Loucy (cell line): Measurements from ENCODE around the gene SLC39A11.

Experiments used
- CTCF ChIP-seq: fragments of 200-600 bp; sonication (generic); conservative IDR thresholded peaks from 2 replicates; pipeline ENCODE4 v1.5.1; 2014; ENCODE audit warnings: mild to moderate bottlenecking, antibody characterized with exemption, low read length
- EZH2phosphoT487 ChIP-seq: fragments of 200-600 bp; IDR thresholded peaks from 2 replicates; pipeline ENCODE4 v1.6.1; 2018; ENCODE audit warnings: antibody characterized with exemption, mild to moderate bottlenecking, moderate library complexity, borderline replicate concordance

GRCh38 chr17:72717676-72718075 lies 374.8 kb downstream of the SLC39A11 start:
- TF ChIP-seq CTCF (no peak), EZH2phosphoT487 (no peak)
